GM21360 (cell line): ENCODE results near the gene ZFP36L1.

Experiments
- ATAC-seq: cut with Tn5 transposase; IDR thresholded peaks from one replicate; pipeline ENCODE4 v1.9.1; 2021; ENCODE audit warnings: mild to moderate bottlenecking, moderate library complexity; ENCODE audit not compliant: unreplicated experiment

The ZFP36L1 gene

GRCh38 chr14:68792979-68793733 lies at the start of gene ZFP36L1:
ZFP36L1 (minus strand) TSS chr14:68793067; CDS start chr14:68792938, 129 bp downstream.
- ATAC-seq = peak; percentile 36

- ATAC-seq = no peak
Measured at GRCh38 chr14:68842298-68842697, 49.4 kb upstream of the ZFP36L1 start.

GRCh38 chr14:68841016-68841809 lies 48.3 kb upstream of the ZFP36L1 start:
- no peak for ATAC-seq

- peak; percentile 57 for ATAC-seq
Measured at GRCh38 chr14:68840454-68840853, 47.6 kb upstream of the ZFP36L1 start.

GRCh38 chr14:68836082-68836481 lies 43.2 kb upstream of the ZFP36L1 start:
- no peak for ATAC-seq

- no peak for ATAC-seq
Measured at GRCh38 chr14:68834816-68835215, 41.9 kb upstream of the ZFP36L1 start.

- no peak for ATAC-seq
Measured at GRCh38 chr14:68828698-68829097, 35.8 kb upstream of the ZFP36L1 start.

- no peak for ATAC-seq
Measured at GRCh38 chr14:68825729-68826128, 32.9 kb upstream of the ZFP36L1 start.

GRCh38 chr14:68824517-68825347 lies 31.9 kb upstream of the ZFP36L1 start:
- no peak for ATAC-seq

GRCh38 chr14:68824207-68824516 lies 31.3 kb upstream of the ZFP36L1 start:
- ATAC-seq = no peak

GRCh38 chr14:68823434-68824206 lies 30.8 kb upstream of the ZFP36L1 start:
- ATAC-seq = no peak

- ATAC-seq = no peak
Measured at GRCh38 chr14:68822926-68823325, 30.1 kb upstream of the ZFP36L1 start.

GRCh38 chr14:68822132-68822651 lies 29.3 kb upstream of the ZFP36L1 start:
- peak; percentile 44 for ATAC-seq

- no peak for ATAC-seq
Measured at GRCh38 chr14:68820999-68821683, 28.3 kb upstream of the ZFP36L1 start.

GRCh38 chr14:68820536-68820935 lies 27.7 kb upstream of the ZFP36L1 start:
- no peak for ATAC-seq

GRCh38 chr14:68820119-68820518 lies 27.3 kb upstream of the ZFP36L1 start:
- ATAC-seq = no peak

- no peak for ATAC-seq
Measured at GRCh38 chr14:68819260-68819691, 26.4 kb upstream of the ZFP36L1 start.

- ATAC-seq = no peak
Measured at GRCh38 chr14:68817506-68818212, 24.8 kb upstream of the ZFP36L1 start.

GRCh38 chr14:68816943-68817430 lies 24.1 kb upstream of the ZFP36L1 start:
- ATAC-seq = no peak
